Mesothelial cell of epicardium (in vitro differentiated cells): ENCODE results near the gene HNF1B. TPM values are rescaled to one million over a fixed set of nuclear protein-coding genes. Genes with fewer than 3 reads are reported as not detected.

ENCODE experiments used
- DNase-seq, 2 experiments: peaks; one replicate each; pipeline ENCODE4 v3.0.0; 2021; ENCODE audit warnings: low spot score in 2 of 2; ENCODE audit not compliant: unreplicated experiment in 2 of 2
- H3K27ac Mint-ChIP-seq: 2 replicates; pipeline ENCODE4 v1.8.0; 2021; ENCODE audit warnings: mixed read lengths
- H3K27me3 Mint-ChIP-seq: 2 replicates; pipeline ENCODE4 v1.8.0; 2021; ENCODE audit warnings: low read depth, mixed read lengths
- H3K36me3 Mint-ChIP-seq: 2 replicates; pipeline ENCODE4 v1.8.0; 2021; ENCODE audit warnings: mixed read lengths
- H3K4me1 Mint-ChIP-seq: 2 replicates; pipeline ENCODE4 v1.8.0; 2021; ENCODE audit warnings: mixed read lengths
- H3K4me3 Mint-ChIP-seq: 2 replicates; pipeline ENCODE4 v1.8.0; 2021; ENCODE audit warnings: mild to moderate bottlenecking, moderate library complexity, mixed read lengths
- H3K9me3 Mint-ChIP-seq: 2 replicates; pipeline ENCODE4 v1.8.0; 2021; ENCODE audit warnings: mixed read lengths
- total RNA-seq: library from RNA; stranded (reverse); gene quantifications from 3 replicates; pipeline ENCODE4 v1.2.1, GENCODE V29; 2021
- TF ChIP-seq, protein P1 (sequence below): fragments of 200-600 bp; sonication (generic); IDR thresholded peaks from one replicate; pipeline ENCODE4 v1.5.0; 2021; ENCODE audit warnings: antibody characterized with exemption; ENCODE audit not compliant: unreplicated experiment

The HNF1B gene
- total RNA-seq, 1 donor from 2014 or later: 0.29 TPM

DNA sequence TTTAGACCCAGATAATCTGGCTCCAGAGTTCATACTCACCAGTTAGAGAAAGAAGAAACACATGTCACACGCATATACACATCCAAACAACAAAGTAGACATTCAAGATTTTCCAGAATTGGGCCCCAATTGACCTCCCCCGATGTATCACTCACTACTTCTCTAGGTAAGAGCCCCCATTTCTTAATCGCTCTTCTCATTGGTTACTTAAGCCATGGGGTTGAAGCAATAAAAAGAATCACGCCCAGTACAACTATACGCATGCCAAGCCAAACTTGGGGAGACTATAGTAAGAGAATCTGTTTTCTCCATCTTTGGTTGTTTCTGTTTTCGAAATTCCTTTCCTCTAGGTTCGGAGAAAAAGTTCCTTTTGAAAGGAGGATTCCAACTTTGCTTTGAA, 102.2 kb downstream of the HNF1B start:
- TF ChIP-seq, protein P1, sequence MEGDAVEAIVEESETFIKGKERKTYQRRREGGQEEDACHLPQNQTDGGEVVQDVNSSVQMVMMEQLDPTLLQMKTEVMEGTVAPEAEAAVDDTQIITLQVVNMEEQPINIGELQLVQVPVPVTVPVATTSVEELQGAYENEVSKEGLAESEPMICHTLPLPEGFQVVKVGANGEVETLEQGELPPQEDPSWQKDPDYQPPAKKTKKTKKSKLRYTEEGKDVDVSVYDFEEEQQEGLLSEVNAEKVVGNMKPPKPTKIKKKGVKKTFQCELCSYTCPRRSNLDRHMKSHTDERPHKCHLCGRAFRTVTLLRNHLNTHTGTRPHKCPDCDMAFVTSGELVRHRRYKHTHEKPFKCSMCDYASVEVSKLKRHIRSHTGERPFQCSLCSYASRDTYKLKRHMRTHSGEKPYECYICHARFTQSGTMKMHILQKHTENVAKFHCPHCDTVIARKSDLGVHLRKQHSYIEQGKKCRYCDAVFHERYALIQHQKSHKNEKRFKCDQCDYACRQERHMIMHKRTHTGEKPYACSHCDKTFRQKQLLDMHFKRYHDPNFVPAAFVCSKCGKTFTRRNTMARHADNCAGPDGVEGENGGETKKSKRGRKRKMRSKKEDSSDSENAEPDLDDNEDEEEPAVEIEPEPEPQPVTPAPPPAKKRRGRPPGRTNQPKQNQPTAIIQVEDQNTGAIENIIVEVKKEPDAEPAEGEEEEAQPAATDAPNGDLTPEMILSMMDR: no peak
- Mint-ChIP-seq H3K4me1 (peaks cover 24% of the 10 kb centered on the region), H3K4me3 (peak overlapping the region; percentile 90), H3K36me3 (peaks cover 22% of the 10 kb centered on the region), H3K9me3 (no peaks in the 10 kb centered on the region), H3K27me3 (peaks cover 34% of the 10 kb centered on the region), H3K27ac (peak overlapping the region; percentile 95)
- DNase-seq: no peak

DNA sequence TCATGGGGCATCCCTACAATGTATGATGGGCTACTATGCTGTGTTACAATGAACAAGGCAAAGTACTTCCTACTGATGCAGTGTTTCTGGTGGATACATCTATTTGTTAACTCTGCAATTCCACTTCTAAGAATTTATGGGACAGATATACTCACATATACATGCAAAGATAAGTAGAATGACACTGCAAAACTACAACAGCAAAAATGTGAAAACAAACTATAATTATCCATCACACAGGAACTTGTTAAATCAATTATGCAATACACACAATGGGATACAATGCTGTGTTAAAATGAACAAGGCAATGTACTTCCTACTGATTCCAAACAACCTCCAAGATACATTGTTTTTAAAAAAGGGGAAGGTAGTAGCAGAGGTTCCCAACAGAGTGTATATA, 104.8 kb downstream of the HNF1B start:
- H3K4me1 Mint-ChIP-seq: peaks cover 24% of the 10 kb centered on the region
- DNase-seq: no peak
- no peak overlapping the region for H3K4me3 Mint-ChIP-seq
- H3K36me3 Mint-ChIP-seq: peaks cover 40% of the 10 kb centered on the region
- peaks cover 5% of the 10 kb centered on the region for H3K9me3 Mint-ChIP-seq
- H3K27me3 Mint-ChIP-seq: peaks cover 10% of the 10 kb centered on the region
- H3K27ac Mint-ChIP-seq: no peak overlapping the region
- TF ChIP-seq, protein P1: no peak

DNA sequence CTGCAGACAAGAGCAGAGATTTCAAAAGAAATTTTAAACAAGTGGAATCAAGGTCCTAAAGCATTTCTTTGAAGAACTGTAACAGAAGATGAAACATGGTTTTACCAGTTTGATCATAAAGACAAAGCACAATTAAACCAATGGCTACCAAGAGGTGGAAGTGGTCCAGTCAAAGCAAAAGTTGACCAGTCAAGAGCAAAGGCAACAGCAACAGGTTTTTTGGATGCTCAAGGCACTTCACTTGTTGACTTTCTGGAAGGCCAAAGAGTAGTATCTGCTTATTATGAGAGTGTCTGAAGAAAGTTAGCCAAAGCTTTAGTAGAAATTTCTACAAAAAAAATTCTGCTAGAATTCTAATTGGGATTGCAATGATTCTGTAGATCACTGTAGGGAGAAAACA, 106.9 kb downstream of the HNF1B start:
- H3K9me3 Mint-ChIP-seq: peaks cover 5% of the 10 kb centered on the region
- TF ChIP-seq, protein P1: no peak
- H3K4me3 Mint-ChIP-seq: no peak overlapping the region
- H3K27ac Mint-ChIP-seq: no peak overlapping the region
- H3K27me3 Mint-ChIP-seq: no peaks in the 10 kb centered on the region
- peaks cover 42% of the 10 kb centered on the region for H3K36me3 Mint-ChIP-seq
- DNase-seq: no peak
- peaks cover 16% of the 10 kb centered on the region for H3K4me1 Mint-ChIP-seq

Other genes starting within 250 kb of the HNF1B start
- 54.3 to 56.3 TPM (median 56.2 TPM) in 3 replicates for gene SYNRG, start 135.6 kb downstream of the HNF1B start, total RNA-seq
- gene DDX52, start 101.6 kb downstream of the HNF1B start, total RNA-seq: 45.8 to 49.0 TPM (median 48.3 TPM) in 3 replicates
- gene TBC1D3K, start 179.4 kb upstream of the HNF1B start, total RNA-seq: not detected in 3 replicates
- gene TBC1D3L, start 244.0 kb upstream of the HNF1B start, total RNA-seq: 55.1 to 59.1 TPM (median 55.9 TPM) in 3 replicates